DMS 273 (cell line): ENCODE measurements around the gene MDFIC2.
"Not testable (repeated sequence)": the region's sequence is repeated elsewhere in the genome, so short reads cannot be mapped to it uniquely, and the experiment has no call there.

Experiments used
- DNase-seq: peaks from one replicate; lab custom pipeline; 2025; ENCODE audit not compliant: unreplicated experiment; lab: John Stamatoyannopoulos, UW

The MDFIC2 gene

DNA sequence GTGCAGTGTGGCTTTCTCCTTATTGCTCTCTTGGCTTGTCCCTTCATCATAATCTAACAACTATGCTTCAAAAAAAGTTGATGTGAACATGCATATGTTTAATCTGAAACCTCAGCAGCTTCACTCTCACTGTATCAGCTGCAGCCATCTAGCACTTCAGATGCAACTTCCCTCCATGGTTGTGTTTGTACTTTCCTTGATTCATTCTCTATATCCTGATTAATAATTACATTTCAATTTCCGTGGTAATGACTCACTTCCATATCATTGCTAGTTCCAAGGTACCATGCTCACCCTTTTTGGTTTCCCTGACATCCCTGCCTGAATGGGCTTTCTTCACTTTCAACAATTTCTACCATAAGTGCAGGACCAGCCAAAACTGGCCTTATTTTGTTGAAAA, 51.2 kb downstream of the MDFIC2 start:
- DNase-seq, result no peak

DNA sequence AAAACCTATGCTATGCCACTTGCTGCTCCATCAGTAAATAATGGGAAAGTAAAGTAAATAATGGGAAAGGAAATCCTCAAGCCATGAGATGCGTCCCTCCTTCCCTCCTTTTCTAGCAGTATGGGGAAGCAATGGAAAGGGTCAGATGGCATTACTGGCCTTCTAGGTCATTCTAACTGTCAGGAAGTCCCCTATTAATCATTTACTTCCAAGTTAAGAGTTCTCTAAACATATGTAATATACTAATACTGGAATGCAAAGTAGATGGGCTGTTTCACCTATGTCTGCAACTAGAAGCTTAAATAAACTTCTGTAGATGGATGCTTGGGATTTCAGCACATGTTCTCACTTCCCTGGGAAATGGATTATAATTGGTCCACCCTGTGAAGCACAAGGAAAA, 55.9 kb downstream of the MDFIC2 start:
- DNase-seq, result no peak

- no peak for DNase-seq
Measured at GRCh38 chr3:70250492-70250891, 61.9 kb downstream of the MDFIC2 start.

GRCh38 chr3:70249509-70250160, 62.8 kb downstream of the MDFIC2 start:
- no peak for DNase-seq

- no peak for DNase-seq
Measured at GRCh38 chr3:70248856-70249255, 63.6 kb downstream of the MDFIC2 start.

GRCh38 chr3:70247955-70248354, 64.5 kb downstream of the MDFIC2 start:
- DNase-seq, result no peak

GRCh38 chr3:70245746-70246525, 66.5 kb downstream of the MDFIC2 start:
- DNase-seq, result no peak

- no peak for DNase-seq
Measured at GRCh38 chr3:70244422-70244821, 68.0 kb downstream of the MDFIC2 start.

DNA sequence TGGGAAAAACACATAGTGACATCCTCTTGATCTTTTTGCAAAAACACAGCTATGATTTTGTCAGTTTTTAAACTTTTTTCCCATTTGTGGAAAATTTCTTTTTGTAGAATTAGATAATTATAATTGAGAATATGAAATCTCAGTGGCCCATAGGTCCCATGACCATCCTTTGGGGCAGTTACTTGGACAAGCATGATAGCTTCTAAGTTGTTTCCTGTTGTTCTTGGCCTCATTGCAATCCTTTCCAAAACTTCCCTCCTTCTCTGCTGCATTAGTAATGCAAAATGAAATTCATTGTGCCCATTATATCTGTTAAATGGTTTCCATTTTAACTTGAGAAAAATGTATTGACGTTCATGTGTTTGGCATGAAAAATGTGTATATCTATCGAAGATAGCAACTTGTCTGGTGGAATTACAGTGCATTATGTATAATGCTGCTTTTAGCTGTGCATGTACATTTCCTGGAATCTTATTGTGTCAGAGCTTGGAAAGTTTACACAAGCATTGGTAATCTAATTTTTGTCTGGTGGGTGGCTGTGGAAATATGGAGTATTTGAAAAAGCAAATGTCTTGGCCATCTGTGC, 70.0 kb downstream of the MDFIC2 start:
- DNase-seq, result no peak

GRCh38 chr3:70233812-70234211, 78.6 kb downstream of the MDFIC2 start:
- no peak for DNase-seq

GRCh38 chr3:70233112-70233511, 79.3 kb downstream of the MDFIC2 start:
- DNase-seq, result no peak

DNA sequence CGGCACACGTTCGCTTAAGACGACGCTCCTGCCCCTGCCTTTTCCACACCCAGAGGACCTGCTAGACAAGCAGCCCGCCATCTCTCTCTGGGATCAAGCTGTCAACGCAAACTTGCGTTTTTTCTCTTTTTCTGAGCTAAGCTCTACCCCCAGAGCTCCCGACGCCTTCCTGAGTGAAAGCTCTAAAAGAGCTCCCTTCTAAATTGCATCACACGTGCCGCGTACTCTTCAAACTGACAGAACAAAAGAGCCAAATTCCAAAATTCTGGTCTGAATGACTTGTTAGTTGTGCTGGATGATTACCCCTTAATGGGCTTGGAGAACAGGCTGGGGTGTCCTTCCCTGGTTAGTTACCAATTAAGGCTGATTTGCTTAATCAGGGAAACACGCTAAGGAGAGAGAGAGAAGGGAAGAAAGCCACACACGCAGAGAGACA, 81.2 kb downstream of the MDFIC2 start:
- no peak for DNase-seq

DNA sequence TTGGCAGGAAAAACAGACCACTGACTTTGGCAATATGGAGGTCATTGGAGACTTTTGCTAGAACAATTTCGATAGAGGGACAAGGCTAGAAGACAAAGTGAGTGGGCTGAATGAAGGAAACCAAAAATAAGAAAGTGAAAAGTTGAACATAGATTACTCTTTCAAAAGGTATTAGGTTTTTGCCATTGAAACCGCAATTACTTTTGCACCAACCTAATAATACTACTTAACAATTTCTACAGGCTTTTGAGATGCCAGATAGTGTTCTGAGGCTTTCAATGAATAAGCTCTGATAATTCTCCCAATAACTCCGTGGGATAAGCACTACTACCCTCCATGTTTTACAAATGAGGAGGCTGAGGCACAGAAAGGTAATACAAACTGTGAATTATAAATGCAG, 85.0 kb downstream of the MDFIC2 start:
- DNase-seq, result no peak

- no peak for DNase-seq
Measured at GRCh38 chr3:70225146-70225545, 87.3 kb downstream of the MDFIC2 start.

DNA sequence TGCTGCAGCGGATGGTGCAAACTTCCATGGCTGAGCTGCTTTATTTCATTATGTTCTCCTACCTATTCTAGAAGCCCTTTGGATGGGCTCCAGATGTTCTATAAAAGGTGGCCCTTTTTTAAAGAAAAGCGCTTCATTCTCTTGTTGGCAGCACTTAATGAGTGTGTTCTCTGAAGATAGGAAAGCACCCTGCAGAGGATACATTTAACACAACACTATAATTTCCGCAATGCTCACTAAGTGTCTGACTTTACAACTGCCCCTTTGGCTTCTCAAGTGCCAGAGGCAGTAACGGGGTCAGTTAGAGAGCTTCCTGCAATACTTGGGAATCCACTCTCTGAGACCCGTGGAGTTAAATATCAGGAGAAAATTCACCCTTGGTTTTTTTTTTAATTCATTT, 88.1 kb downstream of the MDFIC2 start:
- no peak for DNase-seq

DNA sequence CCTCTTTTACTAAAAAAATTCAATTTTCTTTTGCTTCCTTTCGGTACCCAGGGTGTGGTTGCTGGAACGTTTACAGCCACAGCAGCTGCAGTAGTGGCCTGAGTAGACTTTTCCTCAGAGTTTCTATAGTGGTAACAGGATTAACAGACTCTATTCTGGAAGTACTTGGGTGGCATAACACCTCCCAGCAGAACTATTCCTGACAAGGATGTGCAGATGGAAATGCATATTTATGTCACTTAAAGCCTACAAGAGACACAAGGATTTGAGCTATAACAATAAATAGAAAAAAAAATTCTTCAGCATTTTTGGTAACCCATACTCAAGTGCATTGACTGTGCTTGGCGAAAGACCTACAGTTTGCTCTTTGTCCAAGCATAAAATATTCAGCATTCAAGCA, 94.0 kb downstream of the MDFIC2 start:
- DNase-seq, result no peak

- not testable (repeated sequence) for DNase-seq
Measured at GRCh38 chr3:70211274-70211673, 101.2 kb downstream of the MDFIC2 start.

DNA sequence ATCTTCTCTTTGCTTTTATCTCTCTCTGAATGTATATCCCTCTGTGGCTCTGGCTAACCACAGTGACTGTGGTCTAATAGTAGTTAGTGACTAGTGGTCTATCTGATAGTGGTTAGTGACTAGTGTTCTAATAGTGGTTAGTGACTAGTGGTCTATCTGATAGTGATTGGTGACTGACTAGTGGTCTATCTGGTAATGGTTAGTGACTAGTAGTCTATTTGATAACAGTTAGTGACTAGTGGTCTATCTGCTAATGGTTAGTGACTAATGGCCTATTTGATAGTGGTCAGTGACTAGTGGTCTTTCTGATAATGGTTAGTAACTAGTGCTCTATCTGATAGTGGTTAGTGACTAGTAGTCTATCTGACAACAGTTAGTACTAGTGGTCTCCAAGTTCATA, 110.5 kb downstream of the MDFIC2 start:
- no peak for DNase-seq

DNA sequence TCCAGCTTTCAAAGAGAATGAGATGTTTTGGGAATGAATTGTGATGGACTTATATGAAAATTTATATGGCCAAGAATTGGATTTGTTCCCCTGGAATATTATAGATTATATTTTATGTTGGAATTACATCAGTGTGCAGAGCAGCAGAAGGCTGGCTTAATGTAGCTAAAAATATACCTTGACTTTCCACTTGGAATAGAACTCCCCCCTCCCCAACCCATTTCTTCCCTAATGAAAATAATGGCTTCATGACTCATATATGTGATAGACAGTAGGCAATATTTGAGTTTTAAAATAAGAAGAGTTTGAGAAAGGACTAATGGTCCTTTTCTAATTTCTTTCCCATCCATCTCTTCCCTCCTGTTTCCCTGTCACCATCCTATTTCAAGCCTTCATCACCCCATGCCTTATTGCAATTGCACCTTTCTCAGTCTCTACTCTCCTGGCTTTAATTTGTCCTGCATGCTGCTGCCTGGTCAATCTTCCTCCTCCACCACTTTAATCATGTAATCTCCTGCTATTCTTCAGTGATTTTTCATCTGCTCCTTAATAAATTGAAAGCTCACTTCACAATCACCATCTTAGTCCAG, 122.5 kb downstream of the MDFIC2 start:
- no peak for DNase-seq

DNA sequence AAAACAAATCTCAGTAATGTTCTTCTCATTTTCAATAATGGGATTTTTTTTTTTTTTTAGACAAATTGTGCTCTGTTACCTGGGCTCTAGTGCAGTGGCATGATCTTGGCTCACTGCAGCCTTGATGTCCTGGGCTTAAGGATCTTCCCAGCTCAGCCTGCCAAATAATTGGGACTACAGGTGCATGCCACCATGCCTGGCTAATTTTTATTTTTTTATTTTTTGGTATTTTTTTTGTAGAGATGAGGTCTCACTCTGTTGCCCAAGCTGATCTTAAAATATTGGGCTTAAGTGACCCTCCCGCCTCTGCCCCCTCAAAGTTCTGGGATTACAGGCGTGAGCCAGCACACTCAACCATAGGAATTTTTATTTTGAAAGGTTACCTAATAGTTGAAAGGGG, 126.2 kb downstream of the MDFIC2 start:
- DNase-seq, result no peak

DNA sequence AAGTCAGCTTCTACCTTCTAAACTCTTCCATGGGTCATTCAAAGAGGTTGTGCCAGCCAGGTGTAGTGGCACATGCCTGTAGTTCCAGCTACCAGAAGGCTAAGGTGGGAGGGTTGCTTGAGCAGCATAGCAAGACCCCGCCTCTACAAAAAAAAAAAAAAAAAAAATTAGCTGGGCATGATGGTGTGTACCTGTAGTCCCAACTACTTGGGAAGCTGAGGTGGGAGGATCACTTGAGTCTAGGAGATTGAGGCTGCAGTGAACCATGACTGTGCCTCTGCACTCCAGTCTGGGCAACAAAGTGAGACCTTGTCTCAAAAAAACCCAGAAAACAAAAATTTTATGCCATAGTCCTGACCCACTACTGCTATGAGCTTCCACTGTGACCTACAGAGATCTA, 126.8 kb downstream of the MDFIC2 start:
- no peak for DNase-seq
